DMS53 (cell line): Measurements from ENCODE around the gene DYRK2.

Experiments
- DNase-seq: peaks from one replicate; lab custom pipeline; 2025; lab: John Stamatoyannopoulos, UW

Gene DYRK2

GRCh38 chr12:67648521-67649260 lies at the start of gene DYRK2:
Gene DYRK2, plus strand, starts transcription at chr12:67648745. Its CDS starts 389 bp downstream, at chr12:67649134.
- peak; percentile 95 for DNase-seq

- DNase-seq: no peak
These were observed 48.9 kb upstream of the DYRK2 start for GRCh38 chr12:67599691-67600090.

- no peak for DNase-seq
These were observed 47.4 kb upstream of the DYRK2 start for GRCh38 chr12:67601126-67601525.

- no peak for DNase-seq
These were observed 39.2 kb upstream of the DYRK2 start for GRCh38 chr12:67609226-67609870.

GRCh38 chr12:67613040-67613439 lies 35.5 kb upstream of the DYRK2 start:
- no peak for DNase-seq

GRCh38 chr12:67617629-67618028 lies 30.9 kb upstream of the DYRK2 start:
- DNase-seq: no peak

GRCh38 chr12:67618303-67618702 lies 30.2 kb upstream of the DYRK2 start:
- no peak for DNase-seq

GRCh38 chr12:67621112-67621511 lies 27.4 kb upstream of the DYRK2 start:
- DNase-seq: no peak

- no peak for DNase-seq
These were observed 26.6 kb upstream of the DYRK2 start for GRCh38 chr12:67621926-67622325.

- no peak for DNase-seq
These were observed 25.3 kb upstream of the DYRK2 start for GRCh38 chr12:67623259-67623658.

- DNase-seq: peak; percentile 23
These were observed 24.2 kb upstream of the DYRK2 start for GRCh38 chr12:67624355-67624754.

GRCh38 chr12:67625004-67625403 lies 23.5 kb upstream of the DYRK2 start:
- peak; percentile 14 for DNase-seq

- DNase-seq: no peak
These were observed 22.4 kb upstream of the DYRK2 start for GRCh38 chr12:67626156-67626555.

GRCh38 chr12:67630373-67631088 lies 18.0 kb upstream of the DYRK2 start:
- peak; percentile 51 for DNase-seq

- no peak for DNase-seq
These were observed 16.5 kb upstream of the DYRK2 start for GRCh38 chr12:67632005-67632404.

- no peak for DNase-seq
These were observed 15.4 kb upstream of the DYRK2 start for GRCh38 chr12:67633024-67633610.

GRCh38 chr12:67633708-67634107 lies 14.8 kb upstream of the DYRK2 start:
- DNase-seq: no peak

- DNase-seq: no peak
These were observed 14.2 kb upstream of the DYRK2 start for GRCh38 chr12:67634303-67634761.

GRCh38 chr12:67637718-67638117 lies 10.8 kb upstream of the DYRK2 start:
- DNase-seq: peak; percentile 41

- DNase-seq: no peak
These were observed 9.9 kb upstream of the DYRK2 start for GRCh38 chr12:67638694-67639093.

- no peak for DNase-seq
These were observed 7.7 kb upstream of the DYRK2 start for GRCh38 chr12:67640863-67641262.

- no peak for DNase-seq
These were observed 3.4 kb upstream of the DYRK2 start for GRCh38 chr12:67645126-67645525.

GRCh38 chr12:67645601-67646000 lies 2.9 kb upstream of the DYRK2 start:
- no peak for DNase-seq
